CD4-positive, alpha-beta T cell treated with Interleukin-12 subunit alpha and Interleukin-12 subunit beta, for 1 hour (primary cell): ENCODE results near the gene KIF4A.
A peak's percentile ranks its signal among the peaks of the same experiment; 100 is the strongest.
"Not testable (repeated sequence)": the region's sequence is repeated elsewhere in the genome, so short reads cannot be mapped to it uniquely, and the experiment has no call there.

Source experiments
- DNase-seq: peaks from one replicate; pipeline ENCODE4 v3.0.0-alpha.2; 2020

KIF4A gene

DNA sequence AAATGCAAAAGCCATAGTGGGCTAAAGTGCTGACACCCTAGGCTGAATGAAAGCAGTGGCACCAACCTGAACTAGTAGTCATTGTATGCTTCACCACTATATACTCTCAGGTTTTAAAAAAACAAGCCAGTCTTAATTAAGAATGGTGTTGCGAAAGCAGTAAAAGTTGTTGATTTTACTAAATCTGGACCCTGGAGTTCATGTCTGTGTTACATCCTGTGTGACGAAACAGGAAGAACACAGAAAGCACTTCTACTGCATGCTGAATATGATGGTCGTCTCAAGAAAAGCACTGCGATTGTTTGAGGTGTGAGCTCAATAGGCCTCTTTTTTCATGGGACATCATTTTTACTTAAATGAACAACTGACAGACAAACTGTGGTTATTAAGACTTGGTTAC lies 109.0 kb downstream of the KIF4A start:
- peak; percentile 66 for DNase-seq

DNA sequence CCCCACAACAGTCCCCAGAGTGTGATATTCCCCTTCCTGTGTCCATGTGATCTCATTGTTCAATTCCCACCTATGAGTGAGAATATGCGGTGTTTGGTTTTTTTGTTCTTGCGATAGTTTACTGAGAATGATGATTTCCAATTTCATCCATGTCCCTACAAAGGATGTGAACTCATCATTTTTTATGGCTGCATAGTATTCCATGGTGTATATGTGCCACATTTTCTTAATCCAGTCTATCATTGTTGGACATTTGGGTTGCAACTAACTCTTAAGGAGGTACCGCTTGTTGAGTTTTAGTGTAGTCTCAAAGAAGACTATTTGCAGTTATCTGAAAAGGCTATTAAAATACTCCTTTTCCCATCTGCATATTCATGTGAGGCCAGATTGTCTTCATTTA lies 110.3 kb downstream of the KIF4A start:
- not testable (repeated sequence) for DNase-seq

DNA sequence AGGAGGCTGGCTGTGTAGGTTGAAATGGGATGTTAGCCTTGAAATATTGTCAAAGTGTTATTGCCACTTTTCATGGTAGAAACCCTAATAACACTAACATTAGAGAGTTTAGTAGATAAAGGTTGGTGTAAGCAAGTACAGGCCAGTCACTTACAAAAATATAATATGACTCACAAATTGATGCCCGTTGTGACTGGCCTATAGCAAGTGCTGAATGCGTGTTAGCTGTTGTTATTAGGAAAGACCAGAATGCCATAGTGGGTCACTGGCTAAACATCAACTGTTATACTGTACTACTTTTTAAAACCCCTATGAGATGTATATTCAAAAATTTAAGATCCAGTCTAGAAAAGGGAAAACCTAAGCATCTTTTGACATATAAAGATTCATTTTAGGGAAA lies 112.8 kb downstream of the KIF4A start:
- DNase-seq: no peak

DNA sequence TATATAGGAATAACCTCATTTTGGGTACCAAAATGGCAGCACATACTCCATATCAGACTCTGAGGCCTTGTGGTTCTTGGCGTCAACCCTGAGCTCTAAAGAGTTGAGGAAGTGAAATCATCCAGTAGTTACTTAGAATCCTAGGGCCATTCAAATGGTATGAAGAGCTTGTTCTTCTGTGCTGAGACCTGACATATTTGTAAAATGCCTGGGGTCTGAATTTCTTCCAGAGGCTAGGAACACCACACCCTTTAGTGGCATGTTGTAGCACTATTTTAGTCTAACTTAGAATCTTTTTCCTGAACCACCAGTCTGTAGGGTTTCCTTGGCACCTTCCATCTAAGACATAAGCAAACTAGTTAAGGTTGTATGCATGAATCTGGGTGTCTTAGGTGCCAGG lies 115.1 kb downstream of the KIF4A start:
- no peak for DNase-seq

DNA sequence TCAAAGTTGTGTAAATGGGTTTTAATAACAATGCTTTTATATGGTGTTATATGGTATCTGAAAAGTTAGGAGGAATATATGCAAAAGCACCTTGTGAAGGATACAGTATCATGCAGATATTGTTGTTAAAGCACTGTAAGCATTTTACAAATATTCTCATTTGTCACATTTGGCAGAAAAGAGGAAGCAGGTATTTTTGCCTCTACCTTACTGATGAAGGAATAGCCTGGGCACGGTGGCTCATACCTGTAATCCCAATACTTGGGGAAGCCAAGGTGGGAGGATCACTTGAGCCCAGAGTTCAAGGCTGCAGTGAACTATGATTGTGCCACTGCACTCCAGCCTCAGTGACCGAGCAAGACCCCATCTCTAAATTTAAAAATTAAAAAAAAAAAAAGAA lies 121.0 kb downstream of the KIF4A start:
- DNase-seq: no peak

DNA sequence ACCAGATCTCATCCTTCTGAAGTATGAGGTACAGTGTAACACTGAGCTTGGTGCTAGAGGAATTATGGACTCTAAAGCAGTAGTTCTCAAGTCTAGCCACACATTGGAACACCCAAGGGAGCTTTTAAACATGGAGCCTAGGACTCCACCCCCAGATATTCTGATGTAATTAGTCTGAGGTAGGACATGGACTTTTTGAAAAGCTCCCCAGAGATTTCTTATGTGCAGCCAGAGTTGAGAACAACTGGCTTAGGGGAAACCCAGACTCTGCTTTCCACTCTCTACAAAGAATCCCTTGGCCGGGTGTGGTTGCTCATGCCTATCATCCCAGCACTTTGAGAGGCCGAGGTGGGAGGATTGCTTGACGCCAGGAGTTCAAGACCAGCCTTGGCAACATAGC lies 121.6 kb downstream of the KIF4A start:
- DNase-seq: no peak

DNA sequence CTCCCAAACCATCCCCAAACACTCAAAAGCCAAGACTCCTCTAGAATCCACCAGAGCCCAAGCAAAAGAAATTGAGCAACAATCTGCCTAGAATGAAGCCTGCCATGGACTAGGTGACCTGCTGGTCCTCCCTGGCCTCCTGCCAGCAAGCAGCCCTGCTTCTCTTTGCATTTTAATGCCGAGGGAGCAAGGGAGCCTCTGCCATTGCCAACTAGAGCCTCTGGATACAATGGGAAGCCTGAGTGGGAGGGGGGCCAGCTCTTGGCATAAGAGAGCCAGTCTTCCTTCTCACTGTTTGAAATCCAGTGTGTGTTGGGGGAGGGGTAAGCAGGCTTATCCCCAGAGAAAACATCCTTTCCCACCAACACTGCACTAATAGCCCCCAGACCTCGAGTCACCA lies 131.7 kb downstream of the KIF4A start:
- DNase-seq: no peak

DNA sequence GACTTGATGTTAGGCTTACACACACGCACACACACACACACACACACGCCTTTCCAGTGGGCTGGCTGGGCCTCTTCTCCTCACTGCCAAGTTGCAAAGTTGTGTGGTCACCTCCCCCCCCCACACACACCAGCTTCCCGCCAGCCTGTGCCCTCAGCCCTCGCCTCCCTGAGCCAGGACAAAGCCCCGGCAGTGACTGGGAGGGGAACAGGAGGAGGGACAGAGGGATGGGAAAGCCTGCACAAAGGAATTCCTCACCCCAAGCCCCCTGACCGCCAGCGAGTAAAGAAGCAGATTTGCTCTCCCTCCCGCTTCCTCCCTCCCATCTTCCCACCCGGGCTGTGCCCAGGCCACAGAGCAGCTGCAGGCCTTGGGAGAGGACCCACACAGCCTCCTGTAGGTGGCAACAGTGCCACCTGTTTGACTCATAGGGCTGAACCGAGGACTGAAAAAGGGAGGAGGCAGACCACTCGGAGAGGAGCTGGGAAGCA lies 133.0 kb downstream of the KIF4A start, which contains the start of gene GDPD2:
GDPD2 (plus strand) TSS at position 464 of the 491 bp plus-strand sequence. CDS start 1,671 bp downstream, outside the sequence.
- no peak for DNase-seq

DNA sequence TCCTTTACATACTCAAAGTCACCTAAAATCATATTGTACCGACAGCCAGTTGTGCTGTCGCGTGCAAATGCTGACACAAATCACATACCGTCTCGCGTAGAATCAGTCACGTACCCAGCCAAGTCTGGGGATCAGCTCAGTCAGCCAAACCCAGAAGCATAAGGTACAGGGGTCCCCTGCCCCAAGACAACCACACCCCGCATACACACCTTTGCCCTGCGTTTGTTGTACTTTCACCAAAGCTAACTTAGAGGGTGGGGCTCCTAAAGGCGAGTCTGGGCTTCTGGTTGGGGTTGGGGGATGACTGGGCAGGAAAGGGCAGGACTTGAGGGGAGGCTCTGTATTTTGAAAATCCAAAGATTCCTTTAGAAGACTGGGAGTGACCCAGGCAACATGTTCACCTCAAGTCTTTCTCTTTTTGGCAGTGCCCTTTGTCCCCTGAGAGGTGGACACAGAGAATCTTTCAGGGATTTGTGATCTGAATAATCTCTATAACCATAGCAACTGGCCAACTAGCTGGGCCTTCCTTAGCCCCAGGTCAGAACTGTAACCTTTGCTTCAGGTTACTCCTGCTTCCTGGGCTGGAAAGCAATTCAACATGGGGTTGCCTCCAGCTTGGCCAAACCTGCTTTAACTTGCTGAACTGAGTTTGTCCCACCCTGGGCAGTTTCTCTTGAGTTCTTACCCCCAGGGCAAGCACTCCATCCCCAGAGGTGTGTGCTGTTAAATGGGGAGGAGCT lies 134.2 kb downstream of the KIF4A start:
- no peak for DNase-seq

DNA sequence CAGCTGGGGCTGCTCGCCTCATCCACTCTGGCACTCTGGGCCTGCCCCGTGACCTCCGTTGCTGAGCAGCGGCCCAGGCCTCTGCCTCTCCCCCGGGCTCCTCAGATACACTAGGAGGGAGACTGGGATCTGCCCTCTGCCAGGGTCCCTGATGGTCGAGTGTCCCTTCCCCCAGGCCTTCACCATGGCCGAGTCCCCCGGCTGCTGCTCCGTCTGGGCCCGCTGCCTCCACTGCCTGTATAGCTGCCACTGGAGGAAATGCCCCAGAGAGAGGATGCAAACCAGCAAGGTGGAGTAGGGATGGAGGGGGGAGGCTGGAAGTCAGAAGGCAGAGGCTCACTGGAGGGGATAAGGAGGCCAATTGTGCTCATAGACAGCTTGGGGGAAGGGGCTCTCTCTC lies 134.9 kb downstream of the KIF4A start:
- no peak for DNase-seq

DNA sequence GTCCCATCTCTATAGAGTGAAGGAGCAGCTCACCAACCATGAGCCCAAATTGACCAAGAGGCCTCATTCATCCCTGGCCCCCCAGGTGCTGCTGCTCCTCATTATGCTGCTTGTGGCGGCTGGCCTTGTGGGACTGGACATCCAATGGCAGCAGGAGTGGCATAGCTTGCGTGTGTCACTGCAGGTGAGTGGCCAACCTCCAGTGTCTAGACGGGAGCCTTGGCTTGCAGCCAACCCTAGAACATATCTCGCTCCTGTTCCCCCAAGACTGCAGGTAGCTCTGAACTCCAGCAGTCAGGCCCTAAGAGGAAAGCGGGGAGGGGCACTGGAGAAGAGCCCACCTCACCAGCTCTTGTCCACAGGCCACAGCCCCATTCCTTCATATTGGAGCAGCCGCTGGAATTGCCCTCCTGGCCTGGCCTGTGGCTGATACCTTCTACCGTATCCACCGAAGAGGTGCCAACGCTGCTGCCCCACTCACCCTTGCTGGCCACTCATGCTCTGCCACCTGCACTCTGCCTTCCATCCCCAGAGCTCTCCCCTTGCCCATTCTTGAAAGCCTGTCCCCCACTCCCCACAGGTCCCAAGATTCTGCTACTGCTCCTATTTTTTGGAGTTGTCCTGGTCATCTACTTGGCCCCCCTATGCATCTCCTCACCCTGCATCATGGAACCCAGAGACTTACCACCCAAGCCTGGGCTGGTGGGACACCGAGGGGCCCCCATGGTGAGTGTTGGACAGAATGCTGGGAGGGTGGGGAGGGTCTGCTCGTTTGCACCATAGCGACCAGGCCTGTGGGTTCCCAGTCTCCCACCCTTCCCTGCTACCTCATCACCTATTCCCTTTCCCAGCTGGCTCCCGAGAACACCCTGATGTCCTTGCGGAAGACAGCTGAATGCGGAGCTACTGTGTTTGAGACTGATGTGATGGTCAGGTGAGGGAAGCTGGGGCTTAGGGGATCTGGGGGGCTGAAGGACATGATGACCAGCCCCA lies 136.7 kb downstream of the KIF4A start:
- DNase-seq: no peak

DNA sequence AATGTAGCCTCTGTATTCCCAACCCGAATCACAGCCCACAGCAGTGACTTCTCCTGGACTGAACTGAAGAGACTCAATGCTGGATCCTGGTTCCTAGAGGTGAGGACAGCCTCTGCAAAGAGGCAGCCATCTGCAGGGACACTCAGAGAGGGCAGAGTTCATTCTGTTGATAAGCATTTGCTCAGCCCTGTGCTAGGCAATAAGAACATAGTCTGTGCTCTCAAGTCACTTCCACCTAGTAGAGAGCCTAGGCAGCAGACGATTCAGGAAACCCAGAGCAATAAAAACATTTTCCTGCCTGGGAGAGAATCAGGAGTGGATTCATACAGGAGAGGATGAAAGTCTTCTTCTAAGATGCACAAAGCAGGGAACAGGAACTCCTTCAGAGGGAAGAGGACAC lies 137.5 kb downstream of the KIF4A start:
- DNase-seq: no peak

DNA sequence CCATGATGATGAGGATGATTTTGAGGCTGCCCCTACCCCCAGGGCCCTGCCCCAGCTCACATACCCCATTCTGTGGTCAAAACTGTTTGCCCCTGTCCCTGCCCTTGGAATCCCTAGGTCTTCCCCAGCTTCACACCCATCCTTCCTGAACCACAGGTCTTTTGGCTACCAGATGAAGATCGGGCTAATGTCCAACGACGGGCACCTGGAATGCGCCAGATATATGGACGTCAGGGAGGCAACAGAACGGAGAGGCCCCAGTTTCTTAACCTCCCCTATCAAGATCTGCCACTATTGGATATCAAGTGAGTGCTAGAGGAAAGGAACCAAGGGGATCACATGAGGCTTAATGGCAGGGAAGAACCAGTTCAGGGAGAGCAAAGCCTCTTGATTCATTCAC lies 139.9 kb downstream of the KIF4A start:
- no peak for DNase-seq

DNA sequence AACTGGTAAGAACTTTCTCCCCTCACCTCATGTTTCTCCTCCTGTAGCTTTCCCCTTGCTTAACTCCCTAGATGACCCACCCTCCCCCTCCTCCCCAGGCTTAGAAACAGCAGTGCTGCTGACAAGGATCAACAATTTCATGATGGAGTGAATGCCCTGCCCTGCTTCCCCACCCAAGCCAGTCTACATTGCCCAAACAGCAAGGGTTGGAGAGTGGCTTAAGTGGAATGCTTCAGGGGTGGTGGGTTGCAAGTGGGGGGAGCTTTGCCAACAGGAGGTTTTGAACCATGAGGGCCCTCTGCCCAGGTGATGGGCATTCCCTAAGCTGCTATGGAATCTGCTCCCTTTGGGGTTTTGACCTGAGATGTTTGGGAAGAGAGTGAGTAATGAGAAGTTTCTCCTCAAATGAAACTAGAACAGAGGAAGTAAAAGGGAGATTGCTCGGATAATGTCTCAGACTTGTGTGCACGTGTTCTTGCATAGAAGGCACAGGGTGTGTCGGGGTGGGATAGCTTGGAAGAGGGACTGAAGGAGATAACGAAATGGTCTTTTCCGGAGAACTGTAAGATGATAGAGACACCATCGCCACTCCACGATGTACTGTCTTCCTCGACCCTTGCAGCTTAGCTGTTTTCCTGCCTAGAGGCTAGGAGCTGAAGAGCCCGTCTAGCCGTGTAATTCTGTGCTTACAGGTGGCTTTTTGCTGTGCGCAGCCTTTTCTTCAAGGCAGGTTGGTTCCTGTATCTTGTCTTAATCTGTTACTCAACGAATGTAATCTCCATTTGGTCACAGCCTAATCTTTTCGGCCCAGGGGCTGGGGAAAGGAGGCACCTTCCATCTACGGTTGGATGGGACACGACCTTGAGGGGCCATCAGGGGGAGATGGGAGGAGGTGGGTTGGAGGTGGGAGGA lies 143.3 kb downstream of the KIF4A start:
- DNase-seq: no peak

DNA sequence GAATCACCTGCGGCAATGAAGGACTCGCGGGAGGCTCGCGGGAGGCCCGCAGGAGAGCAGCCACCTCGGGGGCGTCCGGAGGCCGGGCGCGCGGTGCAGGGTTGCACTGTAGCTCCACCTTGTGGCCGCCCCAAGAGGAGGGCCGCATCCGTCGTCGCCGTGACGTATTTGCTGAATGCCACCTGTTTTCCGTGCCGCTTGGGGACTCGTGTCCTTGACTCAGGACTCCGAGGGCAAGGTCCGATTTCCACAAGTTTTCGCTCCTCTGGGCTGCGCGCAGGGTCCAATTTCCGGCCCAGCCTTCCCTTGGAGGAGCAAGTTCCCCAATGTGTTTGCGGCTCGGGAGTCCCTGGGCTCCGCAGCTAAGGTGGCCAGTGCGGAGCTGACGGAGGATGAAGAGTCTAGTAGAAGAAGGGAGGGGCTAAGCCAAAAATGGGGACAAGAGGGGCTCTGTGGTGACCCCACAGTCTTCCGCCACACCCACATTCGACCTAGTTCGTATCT lies 144.0 kb downstream of the KIF4A start:
- DNase-seq: peak; percentile 81

DNA sequence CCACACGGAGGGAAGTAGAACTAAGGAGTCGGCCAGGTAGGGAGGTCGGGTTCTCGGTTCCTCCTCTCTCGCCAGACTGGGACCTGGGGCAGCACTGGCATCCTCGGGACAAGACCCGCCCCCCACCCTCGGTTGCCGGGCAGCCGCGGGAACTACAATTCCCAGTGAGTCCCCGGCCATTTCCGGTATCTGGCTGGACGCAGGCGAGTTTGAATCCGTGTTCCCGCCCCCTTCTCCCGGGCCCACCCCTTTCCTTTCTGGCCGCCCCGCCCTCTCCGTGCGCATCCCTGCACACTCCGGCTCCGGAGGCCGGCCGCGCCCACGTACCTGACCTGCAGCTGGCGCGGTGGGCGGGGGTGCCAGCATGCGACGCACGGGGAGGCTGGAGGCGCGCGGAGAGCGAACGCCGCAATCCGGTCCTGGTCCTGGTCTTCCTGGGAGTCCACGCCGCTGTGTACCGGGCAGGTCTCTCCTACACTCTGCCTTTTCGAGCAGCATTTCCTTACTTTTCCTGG lies 144.5 kb downstream of the KIF4A start:
- DNase-seq: peak; percentile 77

DNA sequence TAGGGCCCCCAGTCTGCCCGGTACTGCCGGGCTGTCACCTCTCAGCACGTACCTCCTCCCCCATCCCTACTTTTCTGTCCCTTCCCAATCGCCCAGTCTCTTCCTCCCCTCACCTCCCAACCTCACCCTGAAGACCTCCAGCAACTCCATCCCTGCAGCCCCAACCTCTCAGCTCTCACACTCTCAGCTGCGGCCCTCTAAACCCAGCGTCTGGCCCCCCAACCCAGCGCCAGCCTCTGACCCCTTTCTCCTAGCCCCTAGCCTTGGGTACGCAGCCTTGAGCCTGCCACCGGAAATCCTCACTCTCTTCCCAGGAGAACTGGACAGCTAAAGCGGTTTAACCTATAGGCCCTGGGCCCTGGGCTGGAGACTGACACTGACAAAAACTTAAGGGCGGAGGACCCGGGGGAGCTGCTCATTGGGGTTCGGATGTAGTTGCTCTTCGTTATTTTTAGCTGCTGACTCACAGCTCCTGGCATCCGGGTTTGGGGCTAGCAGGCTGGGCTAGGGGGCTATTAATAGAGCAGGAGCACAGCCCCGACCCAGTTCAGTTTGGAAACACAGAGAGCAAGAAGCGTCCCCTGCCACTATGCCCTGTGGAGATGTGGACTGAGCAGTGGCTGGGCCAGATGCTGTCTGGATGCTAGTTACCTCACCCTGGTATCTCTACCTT lies 145.1 kb downstream of the KIF4A start:
- DNase-seq: peak; percentile 32

DNA sequence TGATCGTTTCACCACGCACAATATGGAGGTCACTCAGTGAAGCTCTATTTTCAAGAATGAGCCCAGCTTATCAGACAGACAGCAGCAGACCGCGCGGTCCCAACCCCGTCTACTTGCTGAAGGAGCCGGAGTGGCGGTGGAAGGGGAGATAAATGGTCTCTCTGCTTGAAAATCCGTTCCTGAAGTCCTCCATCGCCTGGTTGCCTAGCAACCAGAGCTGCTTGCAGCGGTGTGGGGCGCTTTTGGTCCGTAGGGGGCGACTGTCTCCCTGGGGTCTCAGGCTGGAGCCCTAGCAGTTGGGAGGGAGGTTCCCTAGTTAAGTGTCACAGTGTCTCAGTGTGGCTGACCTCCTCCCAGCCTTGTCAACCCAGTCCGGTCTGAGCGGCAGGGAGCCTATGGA lies 146.4 kb downstream of the KIF4A start:
- DNase-seq: no peak

DNA sequence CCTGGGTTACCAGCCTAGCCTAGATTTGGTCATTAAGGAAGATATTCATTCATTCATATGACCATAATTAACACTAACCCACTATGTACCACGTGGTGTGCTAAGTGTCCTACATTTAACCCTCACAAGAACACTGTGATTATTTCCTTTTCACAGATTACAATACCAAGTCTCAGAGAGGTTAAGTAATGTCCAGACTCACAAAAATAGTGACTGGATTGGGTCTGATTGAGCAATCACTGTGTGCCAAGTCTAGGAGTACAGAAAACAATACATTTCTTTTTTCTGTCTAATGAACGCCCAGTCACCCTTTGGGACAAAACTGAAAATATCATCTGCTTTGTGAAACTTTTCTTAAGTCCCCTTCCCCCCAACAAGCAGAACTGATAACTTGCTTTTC lies 147.1 kb downstream of the KIF4A start:
- DNase-seq: no peak

DNA sequence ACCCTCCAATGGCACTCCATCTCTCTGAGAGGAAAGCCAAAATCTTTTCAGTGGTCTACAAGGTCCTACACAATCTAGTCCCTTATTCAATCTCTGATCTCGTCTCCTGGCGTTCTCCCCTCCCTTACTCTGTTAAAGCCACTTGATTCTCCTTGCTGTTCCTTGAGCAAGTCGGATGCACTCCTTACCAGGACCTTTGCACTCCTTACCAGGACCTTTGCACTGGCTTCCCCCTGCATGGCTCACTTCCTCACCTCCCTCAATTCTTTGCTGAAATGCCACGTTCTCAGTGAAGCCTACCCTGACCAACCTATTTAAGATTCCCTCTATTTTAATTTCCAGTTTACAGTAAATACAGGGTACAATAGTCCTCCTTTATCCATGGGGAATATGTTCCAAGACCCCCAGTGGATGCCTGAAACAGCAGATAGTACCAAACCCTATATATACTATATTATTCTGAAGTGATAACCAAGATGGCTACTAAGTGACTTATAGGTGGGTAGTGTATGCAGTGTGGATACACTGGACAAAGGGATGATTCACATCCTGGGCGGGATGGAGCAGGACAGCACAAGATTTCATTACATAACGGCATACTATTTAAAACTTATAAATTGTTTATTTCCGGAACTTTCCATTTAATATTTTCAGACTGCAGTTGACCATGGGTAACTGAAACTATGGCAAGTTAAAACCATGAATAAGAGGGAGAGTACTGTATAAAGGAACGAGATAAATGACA lies 148.2 kb downstream of the KIF4A start:
- DNase-seq: no peak

DNA sequence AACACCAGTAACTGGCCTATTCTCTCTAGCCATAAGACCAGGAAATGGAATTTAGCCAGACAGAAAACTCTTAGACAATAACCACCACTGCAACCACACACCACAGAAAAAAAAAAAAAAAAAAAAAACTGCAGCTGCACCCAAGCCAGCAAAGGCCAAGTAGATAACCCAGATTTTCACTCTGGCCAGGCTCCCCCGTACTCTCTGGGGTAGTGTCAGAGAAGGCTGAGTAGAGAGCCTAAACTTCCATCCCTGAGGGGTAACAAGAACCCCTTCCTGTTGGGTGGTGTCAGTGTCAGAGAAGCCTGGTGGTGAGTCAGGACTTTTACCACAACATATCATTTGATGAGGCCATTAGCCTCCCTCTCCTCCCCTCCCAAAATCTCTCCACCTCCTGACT lies 149.1 kb downstream of the KIF4A start:
- DNase-seq: no peak
